GM12878 (cell line): Measurements from ENCODE around the gene OTULIN. TPM values are rescaled to one million over a fixed set of nuclear protein-coding genes. Genes with fewer than 3 reads are reported as not detected.

Experiments used
- ATAC-seq: fragments of 200-7000 bp; cut with Tn5 transposase; 3 replicates; pipeline ENCODE4 v1.9.1; 2020; ENCODE audit warnings: mild to moderate bottlenecking, moderate library complexity
- BruUV-seq: library from RNA; stranded (reverse); fragments of 400-500 nt; replicated peaks from 2 replicates; lab custom pipeline; 2021; lab: Mats Ljungman, UMichigan
- CTCF ChIA-PET: fragments of 300-600 bp; sonication (Branson Sonifier 250); formaldehyde crosslinking; extraction: SDS; loops from one replicate; lab custom pipeline; 2021; ENCODE audit warnings: inconsistent platforms; lab: Yijun Ruan, JAX
- POLR2A ChIA-PET: fragments of 350-600 bp; formaldehyde crosslinking; extraction: SDS; loops from one replicate; lab custom pipeline; 2021; ENCODE audit warnings: inconsistent platforms; lab: Charles Lee
- RAD21 ChIA-PET: fragments of 300-600 bp; sonication (Branson Sonifier 250); formaldehyde crosslinking; loops from one replicate; lab custom pipeline; 2023; ENCODE audit warnings: antibody characterized with exemption; ENCODE audit not compliant: unreplicated experiment; lab: Charles Lee
- SMC1A ChIA-PET: fragments of 300-600 bp; sonication (Branson Sonifier 250); formaldehyde crosslinking; loops from one replicate; lab custom pipeline; 2023; ENCODE audit not compliant: unreplicated experiment, uncharacterized antibody; lab: Charles Lee
- DNase-seq: peaks from one replicate; pipeline ENCODE4 v3.0.0-alpha.2; 2011; ENCODE audit warnings: low read depth, low spot score
- FAIRE-seq: peaks from 3 replicates; lab custom pipeline; 2011; peaks lifted over from hg19 to GRCh38; lab: Jason Lieb, UNC
- H2AFZ ChIP-seq: 2 replicates; pipeline ENCODE4 v1.6.0; 2011; ENCODE audit warnings: low read depth, low read length, control low read depth; ENCODE audit not compliant: control insufficient read depth
- H3K27ac ChIP-seq: 2 replicates; pipeline ENCODE4 v1.5.1; 2011; ENCODE audit warnings: control low read depth; ENCODE audit not compliant: control insufficient read depth, insufficient read depth
- H3K27me3 ChIP-seq, 2 experiments: replicated peaks in 1 of 2; 2 replicates each; pipeline versions ENCODE4 v1.6.0 to v1.6.1; 2011; ENCODE audit warnings: low read length in 1 of 2; ENCODE audit not compliant: control insufficient read depth in 2 of 2, insufficient read depth in 2 of 2
- H3K36me3 ChIP-seq, 2 experiments: 2 replicates each; pipeline ENCODE4 v1.5.1; 2011; ENCODE audit warnings: low read length in 1 of 2; ENCODE audit not compliant: control insufficient read depth in 2 of 2, insufficient read depth in 2 of 2
- H3K4me1 ChIP-seq: 2 replicates; pipeline ENCODE4 v1.6.1; 2011; ENCODE audit warnings: mild to moderate bottlenecking, low read length, moderate library complexity, mixed read lengths; ENCODE audit not compliant: control insufficient read depth, insufficient read depth
- H3K4me2 ChIP-seq: 2 replicates; pipeline ENCODE4 v1.6.0; 2011; ENCODE audit warnings: control low read depth; ENCODE audit not compliant: control insufficient read depth, insufficient read depth
- H3K4me3 ChIP-seq: fragments of 200-600 bp; sonication (generic); 2 replicates; pipeline ENCODE4 v1.5.1; 2016
- H3K79me2 ChIP-seq: 2 replicates; pipeline ENCODE4 v1.6.0; 2011; ENCODE audit warnings: low read length; ENCODE audit not compliant: control insufficient read depth, insufficient read depth
- H3K9ac ChIP-seq: 2 replicates; pipeline ENCODE4 v1.8.0; 2011; ENCODE audit warnings: low read length, control low read depth, mixed read lengths; ENCODE audit not compliant: control insufficient read depth, insufficient read depth
- H3K9me3 ChIP-seq: replicated peaks from 3 replicates; pipeline ENCODE4 v1.5.1; 2011; ENCODE audit warnings: mild to moderate bottlenecking, low read length; ENCODE audit not compliant: control insufficient read depth, insufficient read depth
- H4K20me1 ChIP-seq: 2 replicates; pipeline ENCODE4 v1.6.0; 2011; ENCODE audit not compliant: control insufficient read depth, insufficient read depth
- CHD2 ChIP-seq: IDR thresholded peaks from 2 replicates; pipeline ENCODE4 v1.6.1; 2011; ENCODE audit warnings: low read depth, low read length, improper control_type of control experiment, borderline replicate concordance
- LARP7 ChIP-seq: fragments of 450-650 bp; IDR thresholded peaks from 2 replicates; pipeline ENCODE4 v1.6.1; 2017; ENCODE audit warnings: mild to moderate bottlenecking
- NFYB ChIP-seq: IDR thresholded peaks from 2 replicates; pipeline ENCODE4 v1.6.1; 2011; ENCODE audit warnings: low read depth, mild to moderate bottlenecking, low read length, improper control_type of control experiment, moderate library complexity; ENCODE audit not compliant: insufficient read depth
- RCOR1 ChIP-seq: conservative IDR thresholded peaks from 2 replicates; pipeline ENCODE4 v1.6.1; 2012; ENCODE audit warnings: low read depth, low read length, improper control_type of control experiment
- SKIL ChIP-seq: fragments of 450-650 bp; IDR thresholded peaks from 2 replicates; pipeline ENCODE4 v1.6.1; 2017; ENCODE audit warnings: mild to moderate bottlenecking, low read depth, inconsistent platforms; ENCODE audit not compliant: poor library complexity, severe bottlenecking
- TCF3 ChIP-seq: IDR thresholded peaks from 2 replicates; pipeline ENCODE4 v1.6.1; 2012; ENCODE audit warnings: low read depth, mild to moderate bottlenecking, low read length, borderline replicate concordance; ENCODE audit not compliant: insufficient read depth
- USF2 ChIP-seq: IDR thresholded peaks from 2 replicates; pipeline ENCODE4 v1.6.1; 2011; ENCODE audit warnings: low read depth, low read length, improper control_type of control experiment, borderline replicate concordance
- ZBTB4 ChIP-seq: fragments of 450-650 bp; formaldehyde crosslinking; IDR thresholded peaks from 2 replicates; pipeline ENCODE4 v1.4.0; 2022; ENCODE audit warnings: mild to moderate bottlenecking, moderate library complexity
- ZNF24 ChIP-seq: fragments of 450-650 bp; IDR thresholded peaks from 2 replicates; pipeline ENCODE4 v1.6.1; 2017; ENCODE audit warnings: antibody characterized with exemption, mild to moderate bottlenecking
- ZNF687 ChIP-seq: fragments of 450-650 bp; IDR thresholded peaks from 2 replicates; pipeline ENCODE4 v1.6.1; 2017; ENCODE audit warnings: mild to moderate bottlenecking, moderate library complexity
- WGBS: methylation state at CpG from one replicate; pipeline ENCODE4 v1.1.6; 2016; ENCODE audit warnings: low lambda C conversion rate; ENCODE audit not compliant: insufficient replicate concordance, insufficient coverage; ENCODE audit errors: missing lambda C conversion rate; 5-methylcytosine and 5-hydroxymethylcytosine counted together
- in situ Hi-C: fragments of 300-500 bp; cut with MboI; formaldehyde crosslinking; loops from 9 replicates; pipeline ENCODE4 v1.14.3; 2018; ENCODE audit warnings: mixed read lengths
- intact Hi-C: fragments of 100-400 bp; cut with micrococcal nuclease; formaldehyde crosslinking; loops from one replicate; pipeline ENCODE4 v1.14.2; 2022; ENCODE audit not compliant: unreplicated experiment
- polyA plus RNA-seq, 11 experiments: library from polyadenylated mRNA; depleted of rRNA in 4 of 11; unstranded in 6 of 11; stranded (reverse) in 5 of 11; fragments of >200 nt; fragmentation: Nextera tagmentation in 4 of 11; fragmentation: Illumina TruSeq in 1 of 11; extraction: Ambion mirVana in 4 of 11; extraction: Trizol in 1 of 11; gene quantifications; 1 replicate in 1 of 11; 2 replicates in 10 of 11; pipeline versions ENCODE4 v1.2.1 to v1.2.3, GENCODE V29; 2011 to 2016; ENCODE audit warnings: inconsistent platforms in 2 of 11, missing spikeins in 2 of 11, low read depth in 1 of 11
- total RNA-seq, 4 experiments: library from RNA; depleted of rRNA in 3 of 4; stranded (reverse); fragments of >200 nt in 3 of 4; fragmentation: Illumina TruSeq in 1 of 4; extraction: Trizol in 1 of 4; gene quantifications; 2 replicates each; pipeline versions ENCODE4 v1.2.1 to v1.2.3, GENCODE V29; 2013 to 2021

The OTULIN gene
- total and polyA plus RNA-seq, 10 of the 15 experiments (the other 5 are each of a cell fraction or from before 2014, with no cell fraction given), result 6.6 to 70.5 (median 28.7) TPM

- no peak for FAIRE-seq
- no peak overlapping the region for H3K4me3 ChIP-seq
- no peaks in the 10 kb centered on the region for H4K20me1 ChIP-seq
- DNase-seq, result no peak
- 0 out of 4 replicates have a peak, but pooled peaks cover 0 to 5% of the 10 kb centered on the region in 2 experiments for H3K36me3 ChIP-seq
- H3K4me1 ChIP-seq, result peaks cover 7% of the 10 kb centered on the region; the same call in 1 of the 2 replicates
- in situ Hi-C loops, result loop anchor here (25.0 kb wide), 1 partner anchor 499 kb away; no protein-coding TSS in a partner anchor
- BruUV-seq, result no TSS peak
- CTCF ChIA-PET, result interaction anchor here (1.9 kb wide), 1 partner anchor 12 kb away, joined by 12 read pairs; no protein-coding TSS in a partner anchor
- intact Hi-C loops, result no loop called here
- peaks cover 38% of the 10 kb centered on the region for H3K79me2 ChIP-seq
- no peak overlapping the region for H3K4me2 ChIP-seq
- POLR2A ChIA-PET, result interaction anchor here (0.7 to 0.9 kb wide), 2 partner anchors 9 to 42 kb away, joined by 3 to 9 read pairs; no protein-coding TSS in a partner anchor
- no peak for ATAC-seq
- no peak overlapping the region for H2AFZ ChIP-seq
- no peaks in the 10 kb centered on the region; the same call in 1 of the 3 replicates for H3K9me3 ChIP-seq
- RAD21 ChIA-PET, result interaction anchor here (1.3 to 1.9 kb wide), 2 partner anchors 12 to 17 kb away, joined by 3 to 5 read pairs; no protein-coding TSS in a partner anchor
- 4% methylated on average over 2 of the region's 2 CpGs for WGBS
- no peak overlapping the region for H3K9ac ChIP-seq
- H3K27ac ChIP-seq, result no peak overlapping the region
- H3K27me3 ChIP-seq, result no peaks in the 10 kb centered on the region
- SMC1A ChIA-PET, result interaction anchor here (1.1 kb wide), 1 partner anchor 12 kb away, joined by 3 read pairs; no protein-coding TSS in a partner anchor
- TF ChIP-seq USF2 (no peak), SKIL (no peak), CHD2 (no peak), ZNF687 (no peak), NFYB (no peak), ZBTB4 (CRISPR knock-in tag) (no peak), TCF3 (no peak), LARP7 (no peak), ZNF24 (no peak), RCOR1 (no peak)
These were observed 3.7 kb upstream of the OTULIN start for GRCh38 chr5:14660833-14661232.
